ENCODE measurements around the gene LRP5. TPM values are rescaled to one million over a fixed set of nuclear protein-coding genes. Genes with fewer than 3 reads are reported as not detected.
A peak's percentile ranks its signal among the peaks of the same experiment; 100 is the strongest.
"Not testable (repeated sequence)": the region's sequence is repeated elsewhere in the genome, so short reads cannot be mapped to it uniquely, and the experiment has no call there.

Gene LRP5
- total RNA-seq, 1 donor from 2014 or later = 101 TPM

- TF ChIP-seq, protein P1, sequence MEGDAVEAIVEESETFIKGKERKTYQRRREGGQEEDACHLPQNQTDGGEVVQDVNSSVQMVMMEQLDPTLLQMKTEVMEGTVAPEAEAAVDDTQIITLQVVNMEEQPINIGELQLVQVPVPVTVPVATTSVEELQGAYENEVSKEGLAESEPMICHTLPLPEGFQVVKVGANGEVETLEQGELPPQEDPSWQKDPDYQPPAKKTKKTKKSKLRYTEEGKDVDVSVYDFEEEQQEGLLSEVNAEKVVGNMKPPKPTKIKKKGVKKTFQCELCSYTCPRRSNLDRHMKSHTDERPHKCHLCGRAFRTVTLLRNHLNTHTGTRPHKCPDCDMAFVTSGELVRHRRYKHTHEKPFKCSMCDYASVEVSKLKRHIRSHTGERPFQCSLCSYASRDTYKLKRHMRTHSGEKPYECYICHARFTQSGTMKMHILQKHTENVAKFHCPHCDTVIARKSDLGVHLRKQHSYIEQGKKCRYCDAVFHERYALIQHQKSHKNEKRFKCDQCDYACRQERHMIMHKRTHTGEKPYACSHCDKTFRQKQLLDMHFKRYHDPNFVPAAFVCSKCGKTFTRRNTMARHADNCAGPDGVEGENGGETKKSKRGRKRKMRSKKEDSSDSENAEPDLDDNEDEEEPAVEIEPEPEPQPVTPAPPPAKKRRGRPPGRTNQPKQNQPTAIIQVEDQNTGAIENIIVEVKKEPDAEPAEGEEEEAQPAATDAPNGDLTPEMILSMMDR (IDR thresholded peaks at IDR 0.05) = no peak
- H3K27ac ChIP-seq = no peak overlapping the region
- intact Hi-C loops (cut with DNase I) = no loop called here
- no peaks in the 10 kb centered on the region for H3K9me3 ChIP-seq
- DNase-seq (no peak), ATAC-seq (peak; percentile 62)
- H3K4me3 ChIP-seq = no peak overlapping the region
- H3K36me3 ChIP-seq = peaks cover 45% of the 10 kb centered on the region
- no peaks in the 10 kb centered on the region for H3K4me1 ChIP-seq
- H3K27me3 ChIP-seq = no peaks in the 10 kb centered on the region
Observed at GRCh38 chr11:68430801-68431200, 118.4 kb downstream of the LRP5 start.

GRCh38 chr11:68431984-68432645 lies 119.7 kb downstream of the LRP5 start:
- H3K36me3 ChIP-seq = peaks cover 34% of the 10 kb centered on the region
- TF ChIP-seq, protein P1 (IDR thresholded peaks at IDR 0.05) = no peak

GRCh38 chr11:68432874-68433273 lies 120.5 kb downstream of the LRP5 start:
- no peak for DNase-seq
- H3K36me3 ChIP-seq = peaks cover 37% of the 10 kb centered on the region
- TF ChIP-seq, protein P1 (IDR thresholded peaks at IDR 0.05) = no peak
- intact Hi-C loops (cut with DNase I) = no loop called here
- no peaks in the 10 kb centered on the region for H3K9me3 ChIP-seq
- H3K4me1 ChIP-seq = peaks cover 3% of the 10 kb centered on the region
- ATAC-seq = no peak
- H3K4me3 ChIP-seq = no peak overlapping the region
- H3K27me3 ChIP-seq = no peaks in the 10 kb centered on the region
- H3K27ac ChIP-seq = no peak overlapping the region

More at GRCh38 chr11:68431984-68432645, 119.7 kb downstream of the LRP5 start:
- intact Hi-C loops (cut with DNase I) = no loop called here
- DNase-seq (no peak), ATAC-seq (no peak)
- Histone ChIP-seq H3K4me3 (no peak overlapping the region), H3K27ac (no peak overlapping the region), H3K4me1 (peaks cover 2% of the 10 kb centered on the region), H3K27me3 (no peaks in the 10 kb centered on the region), H3K9me3 (no peaks in the 10 kb centered on the region)

- H3K4me1 ChIP-seq = peaks cover 3% of the 10 kb centered on the region
- H3K9me3 ChIP-seq = no peaks in the 10 kb centered on the region
- ATAC-seq (no peak), DNase-seq (no peak)
- TF ChIP-seq, protein P1 (IDR thresholded peaks at IDR 0.05) = no peak
- peaks cover 37% of the 10 kb centered on the region for H3K36me3 ChIP-seq
- no peaks in the 10 kb centered on the region for H3K27me3 ChIP-seq
- no peak overlapping the region for H3K4me3 ChIP-seq
- no peak overlapping the region for H3K27ac ChIP-seq
- intact Hi-C loops (cut with DNase I) = no loop called here
Observed at GRCh38 chr11:68433541-68433940, 121.2 kb downstream of the LRP5 start.

GRCh38 chr11:68434159-68434558 lies 121.8 kb downstream of the LRP5 start:
- H3K36me3 ChIP-seq = peaks cover 37% of the 10 kb centered on the region
- H3K27me3 ChIP-seq; H3K4me1 ChIP-seq; H3K4me3 ChIP-seq; H3K27ac ChIP-seq; H3K9me3 ChIP-seq; ATAC-seq; DNase-seq; intact Hi-C loops (cut with DNase I): not testable (repeated sequence)

DNA sequence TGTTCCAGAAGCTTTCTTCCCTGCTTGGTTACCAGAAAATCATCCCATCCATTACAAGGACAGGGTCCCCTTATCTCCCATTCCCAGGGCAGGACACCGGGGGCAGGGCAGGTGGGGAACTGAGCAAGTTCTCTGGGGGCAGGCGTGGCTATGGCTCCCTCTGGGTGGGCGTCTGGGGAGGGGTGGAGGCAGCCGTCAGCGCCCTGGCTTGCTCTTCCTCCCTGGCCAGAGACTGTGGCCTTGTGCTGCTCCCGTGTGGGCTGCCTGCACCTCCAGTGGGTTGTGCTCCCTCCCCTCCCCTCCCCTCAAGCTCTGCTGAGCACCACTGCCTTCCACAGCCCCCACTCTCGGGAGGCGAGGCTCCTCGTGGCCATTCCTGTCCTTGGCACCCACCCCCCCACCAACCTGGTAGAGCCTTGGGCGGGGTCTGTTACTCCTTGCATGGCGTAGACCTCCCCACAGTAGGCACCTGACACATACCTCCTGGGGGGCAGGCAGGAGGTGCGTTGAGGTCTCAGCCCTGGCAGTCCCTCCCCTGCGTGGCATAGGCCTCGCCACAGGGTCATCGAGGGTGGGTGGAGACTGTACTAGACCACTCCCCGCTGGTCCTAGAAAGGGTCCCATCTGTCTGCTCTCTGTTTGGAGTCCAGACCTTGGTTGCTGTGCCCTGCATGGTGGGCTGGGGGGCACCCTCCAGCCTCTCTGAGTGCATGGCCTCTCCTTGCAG lies 123.9 kb downstream of the LRP5 start:
- Histone ChIP-seq H3K27me3 (no peaks in the 10 kb centered on the region), H3K4me1 (peaks cover 3% of the 10 kb centered on the region), H3K9me3 (no peaks in the 10 kb centered on the region), H3K4me3 (no peak overlapping the region), H3K27ac (peak overlapping the region; percentile 38), H3K36me3 (peaks cover 40% of the 10 kb centered on the region)
- ATAC-seq (no peak), DNase-seq (no peak)
- TF ChIP-seq, protein P1 (IDR thresholded peaks at IDR 0.05) = no peak
- intact Hi-C loops (cut with DNase I) = no loop called here
